Fibroblast of lung (primary cell): ENCODE data around the gene WDR88.

Experiments used
- CTCF ChIP-seq, 2 donors: IDR thresholded peaks in 1 of 2; conservative IDR thresholded peaks in 1 of 2; 1 replicate in 1 of 2; 2 replicates in 1 of 2; pipeline ENCODE4 v1.5.1; 2011 to 2012; ENCODE audit warnings: low read length in 2 of 2, control low read depth in 1 of 2, inconsistent platforms in 1 of 2, low read depth in 1 of 2, mild to moderate bottlenecking in 1 of 2
- EZH2 ChIP-seq: IDR thresholded peaks from 2 replicates; pipeline ENCODE4 v1.5.1; 2012; ENCODE audit warnings: low read length, control low read depth, mild to moderate bottlenecking; ENCODE audit errors: missing control alignments

- TF ChIP-seq CTCF (conservative IDR thresholded peaks at IDR 0.05 in 1 of 2, IDR thresholded peaks at IDR 0.05 in 1 of 2; ENCODE audit: low read depth in 1 of 2, low read length in 2 of 2), result no peak
- TF ChIP-seq EZH2, result no peak
These were observed 54.7 kb downstream of the WDR88 start for GRCh38 chr19:33186431-33187182.
